Mucosa of descending colon (tissue), 3 donors: ENCODE results near the gene GABRG3. TPM values are rescaled to one million over a fixed set of nuclear protein-coding genes. Genes with fewer than 3 reads are reported as not detected.

ENCODE experiments used
- ATAC-seq: fragments of 200-7000 bp; cut with Tn5 transposase; one replicate; pipeline ENCODE4 v1.9.1; 2020; ENCODE audit warnings: mild to moderate bottlenecking, moderate library complexity
- DNase-seq, 3 donors: peaks; one replicate each; pipeline ENCODE4 v3.0.0-alpha.2; 2020
- H3K36me3 ChIP-seq: fragments of 200-600 bp; one replicate; pipeline ENCODE4 v1.8.0; 2021; ENCODE audit warnings: low read depth, mild to moderate bottlenecking
- H3K4me1 ChIP-seq: fragments of 200-600 bp; one replicate; pipeline ENCODE4 v1.8.0; 2021; ENCODE audit warnings: low read depth, mild to moderate bottlenecking
- H3K4me3 ChIP-seq: fragments of 200-600 bp; one replicate; pipeline ENCODE4 v1.8.0; 2021; ENCODE audit warnings: mild to moderate bottlenecking
- H3K9me3 ChIP-seq: fragments of 200-600 bp; one replicate; pipeline ENCODE4 v1.8.0; 2021; ENCODE audit warnings: mild to moderate bottlenecking
- CTCF ChIP-seq: fragments of 200-600 bp; IDR thresholded peaks from one replicate; pipeline ENCODE4 v1.8.0; 2022; ENCODE audit warnings: antibody characterized with exemption, mild to moderate bottlenecking
- intact Hi-C, 2 donors: fragments of 100-400 bp; cut with DNase I in 1 of 2; cut with micrococcal nuclease in 1 of 2; formaldehyde crosslinking; loops; one replicate each; pipeline versions ENCODE4 v1.11.0 to v1.11.1; 2022; cut with DNase I, micrococcal nuclease
- total RNA-seq, 3 donors: library from RNA; stranded (reverse); fragmentation: NEBNext Ultra II Directional in 2 of 3; extraction: Animal tissue kit (Norgen Biotek cat#: 25700) in 2 of 3; gene quantifications; one replicate each; pipeline versions ENCODE4 v1.2.1 to v1.2.4, GENCODE V29; 2021 to 2023
- donor health status: DM: no; HTN: no; CAD: no; lungs with moderate emphysema.
- donor health status: DM: no; HTN: no; CAD: no.
- donor health status: DM: no; HTN: yes; CAD: no.

GABRG3 gene
- total RNA-seq, 3 donors from 2014 or later: 0.03 TPM; not detected in 2

GRCh38 chr15:27125185-27125584 is 154.2 kb downstream of the GABRG3 start:
- H3K36me3 ChIP-seq: no peaks in the 10 kb centered on the region
- intact Hi-C loops: no loop called here
- no peak for TF ChIP-seq CTCF
- ATAC-seq (no peak), DNase-seq (no peak)
- H3K4me1 ChIP-seq: no peaks in the 10 kb centered on the region
- H3K4me3 ChIP-seq: no peak overlapping the region
- peaks cover 48% of the 10 kb centered on the region for H3K9me3 ChIP-seq

GRCh38 chr15:27126449-27126848 is 155.5 kb downstream of the GABRG3 start:
- no peak for DNase-seq
- no peak for TF ChIP-seq CTCF
- Histone ChIP-seq H3K4me3 (no peak overlapping the region), H3K4me1 (no peaks in the 10 kb centered on the region), H3K9me3 (peaks cover 51% of the 10 kb centered on the region), H3K36me3 (no peaks in the 10 kb centered on the region)
- intact Hi-C loops: no loop called here
- no peak for ATAC-seq

- intact Hi-C loops: no loop called here
- peaks cover 53% of the 10 kb centered on the region for H3K9me3 ChIP-seq
- no peak overlapping the region for H3K4me3 ChIP-seq
- DNase-seq: no peak
- H3K4me1 ChIP-seq: no peaks in the 10 kb centered on the region
- H3K36me3 ChIP-seq: no peaks in the 10 kb centered on the region
- ATAC-seq: no peak
- TF ChIP-seq CTCF: no peak
These were observed 157.0 kb downstream of the GABRG3 start for GRCh38 chr15:27127815-27128570.

DNA sequence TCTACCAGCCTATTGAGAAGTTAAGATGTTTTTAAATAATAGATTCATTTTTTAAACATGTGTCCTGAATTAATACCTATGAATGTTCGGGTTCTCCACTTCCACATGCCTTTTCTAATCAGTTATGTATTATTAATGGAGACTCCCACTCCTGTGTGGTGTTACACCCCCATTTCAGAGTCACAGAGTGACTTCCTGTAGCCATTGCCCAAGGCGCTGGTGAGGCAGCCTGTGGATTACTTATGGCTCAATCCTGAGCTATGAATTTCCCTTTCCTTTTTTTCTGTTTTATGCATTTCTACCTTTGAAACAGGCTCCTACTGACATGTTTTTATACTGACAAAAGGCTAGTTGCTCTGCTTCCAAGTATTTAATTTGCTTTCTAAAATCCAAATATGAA is 162.3 kb downstream of the GABRG3 start:
- ATAC-seq: no peak
- intact Hi-C loops: no loop called here
- no peak for TF ChIP-seq CTCF
- H3K4me3 ChIP-seq: no peak overlapping the region
- H3K36me3 ChIP-seq: no peaks in the 10 kb centered on the region
- DNase-seq: no peak
- peaks cover 60% of the 10 kb centered on the region for H3K9me3 ChIP-seq
- no peaks in the 10 kb centered on the region for H3K4me1 ChIP-seq

DNA sequence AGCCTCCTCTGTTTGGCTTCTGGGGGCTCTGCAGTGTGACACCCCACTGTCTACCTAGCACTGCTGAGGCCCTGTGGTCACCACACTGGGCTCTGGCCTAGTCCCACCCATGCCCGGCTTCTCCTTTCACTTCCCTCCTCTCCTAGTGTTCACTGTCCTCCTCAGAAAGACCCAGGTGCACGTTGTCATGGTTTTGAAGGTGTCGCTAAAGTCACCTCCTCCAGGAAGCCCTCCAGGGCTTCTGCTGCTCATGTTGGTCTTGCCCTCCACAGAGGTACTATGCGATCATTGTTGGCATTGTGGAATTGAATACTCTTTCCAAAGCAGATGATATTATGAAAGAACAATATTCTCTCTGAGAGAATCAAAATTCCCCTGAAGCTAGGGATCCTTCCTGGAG is 163.5 kb downstream of the GABRG3 start:
- H3K4me3 ChIP-seq: no peak overlapping the region
- DNase-seq (no peak), ATAC-seq (no peak)
- no peak for TF ChIP-seq CTCF
- peaks cover 64% of the 10 kb centered on the region for H3K9me3 ChIP-seq
- H3K4me1 ChIP-seq: no peaks in the 10 kb centered on the region
- intact Hi-C loops: no loop called here
- H3K36me3 ChIP-seq: no peaks in the 10 kb centered on the region

DNA sequence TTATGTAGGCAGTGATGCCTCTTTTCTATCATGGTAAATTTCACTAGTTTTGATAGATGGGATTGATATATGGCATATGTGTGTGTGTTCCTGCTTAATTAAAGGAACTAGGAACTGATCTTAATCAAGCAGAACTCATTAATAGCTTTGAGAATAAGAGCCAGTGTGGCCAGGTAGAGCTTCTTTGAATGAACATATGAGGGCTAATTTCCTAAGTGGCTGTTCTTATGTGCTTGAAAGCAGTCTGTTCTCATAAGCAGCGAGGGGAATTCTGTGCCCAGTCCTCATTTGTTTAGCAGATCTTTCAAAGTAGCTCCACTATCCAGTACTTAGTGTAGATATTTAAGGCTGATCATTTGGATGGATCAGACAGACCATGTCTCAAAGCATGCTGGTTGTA is 164.2 kb downstream of the GABRG3 start:
- no peak for ATAC-seq
- peaks cover 71% of the 10 kb centered on the region for H3K9me3 ChIP-seq
- H3K36me3 ChIP-seq: no peaks in the 10 kb centered on the region
- DNase-seq: no peak
- intact Hi-C loops: no loop called here
- H3K4me3 ChIP-seq: no peak overlapping the region
- no peaks in the 10 kb centered on the region for H3K4me1 ChIP-seq
- TF ChIP-seq CTCF: no peak
